ENCODE data around the gene MZT2B.
"Not testable (repeated sequence)": the region's sequence is repeated elsewhere in the genome, so short reads cannot be mapped to it uniquely, and the experiment has no call there.

Gene MZT2B

GRCh38 chr2:130169896-130170295 is 12.2 kb upstream of the MZT2B start:
- no peak for DNase-seq (ENCODE audit: low read depth in 1 of 2, low spot score in 1 of 2)

- DNase-seq (ENCODE audit: low read depth in 1 of 2, low spot score in 1 of 2) = not testable (repeated sequence)
These were observed 7.2 kb upstream of the MZT2B start for GRCh38 chr2:130174866-130175265.

GRCh38 chr2:130180404-130181324 is 1.4 kb upstream of the MZT2B start:
- DNase-seq (ENCODE audit: low read depth in 1 of 2, low spot score in 1 of 2) = not testable (repeated sequence)

GRCh38 chr2:130181325-130181879 is 660 bp upstream of the MZT2B start, which contains the start of gene SMPD4:
SMPD4 (minus strand) TSS chr2:130181602; CDS start chr2:130176592, 5,010 bp downstream.
- peak; percentile 95 to 97 for DNase-seq (ENCODE audit: low read depth in 1 of 2, low spot score in 1 of 2)

- DNase-seq (ENCODE audit: low read depth in 1 of 2, low spot score in 1 of 2) = not testable (repeated sequence)
These were observed 907 bp downstream of the MZT2B start for GRCh38 chr2:130182826-130183511.

- DNase-seq (ENCODE audit: low read depth in 1 of 2, low spot score in 1 of 2) = no peak
These were observed 1.7 kb downstream of the MZT2B start for GRCh38 chr2:130183512-130184373.

GRCh38 chr2:130185436-130185835 is 3.4 kb downstream of the MZT2B start:
- no peak for DNase-seq (ENCODE audit: low read depth in 1 of 2, low spot score in 1 of 2)

- no peak for DNase-seq (ENCODE audit: low read depth in 1 of 2, low spot score in 1 of 2)
These were observed 3.8 kb downstream of the MZT2B start for GRCh38 chr2:130185896-130186295.

- no peak for DNase-seq (ENCODE audit: low read depth in 1 of 2, low spot score in 1 of 2)
These were observed 4.3 kb downstream of the MZT2B start for GRCh38 chr2:130186391-130186790.

GRCh38 chr2:130187268-130187667 is 5.2 kb downstream of the MZT2B start:
- no peak for DNase-seq (ENCODE audit: low read depth in 1 of 2, low spot score in 1 of 2)

GRCh38 chr2:130187859-130188792 is 6.1 kb downstream of the MZT2B start:
- DNase-seq (ENCODE audit: low read depth in 1 of 2, low spot score in 1 of 2) = not testable (repeated sequence)

- DNase-seq (ENCODE audit: low read depth in 1 of 2, low spot score in 1 of 2) = not testable (repeated sequence)
These were observed 6.9 kb downstream of the MZT2B start for GRCh38 chr2:130188958-130189357.

- DNase-seq (ENCODE audit: low read depth in 1 of 2, low spot score in 1 of 2) = no peak
These were observed 8.2 kb downstream of the MZT2B start for GRCh38 chr2:130190237-130190636.

GRCh38 chr2:130191319-130191718 is 9.3 kb downstream of the MZT2B start:
- not testable (repeated sequence) for DNase-seq (ENCODE audit: low read depth in 1 of 2, low spot score in 1 of 2)

- not testable (repeated sequence) for DNase-seq (ENCODE audit: low read depth in 1 of 2, low spot score in 1 of 2)
These were observed 10.4 kb downstream of the MZT2B start for GRCh38 chr2:130192451-130192850.

GRCh38 chr2:130193824-130194223 is 11.8 kb downstream of the MZT2B start:
- not testable (repeated sequence) for DNase-seq (ENCODE audit: low read depth in 1 of 2, low spot score in 1 of 2)

- DNase-seq (ENCODE audit: low read depth in 1 of 2, low spot score in 1 of 2) = not testable (repeated sequence)
These were observed 13.1 kb downstream of the MZT2B start for GRCh38 chr2:130195089-130195635.

GRCh38 chr2:130196052-130196451 is 14.0 kb downstream of the MZT2B start:
- not testable (repeated sequence) for DNase-seq (ENCODE audit: low read depth in 1 of 2, low spot score in 1 of 2)

GRCh38 chr2:130198343-130198742 is 16.3 kb downstream of the MZT2B start, which contains the start of gene TUBA3E:
TUBA3E (minus strand) TSS chr2:130198439; CDS start chr2:130198360, 79 bp downstream.
- no peak for DNase-seq (ENCODE audit: low read depth in 1 of 2, low spot score in 1 of 2)

Measured in stimulated activated CD4-positive, alpha-beta T cell treated with anti-CD3 and anti-CD28 coated beads, Interleukin-15, amount 100 ng/mL, for 1 hour (primary cell).